NCI-H1048 (cell line): ENCODE data around the gene TIMP2.
"Not testable (repeated sequence)": the region's sequence is repeated elsewhere in the genome, so short reads cannot be mapped to it uniquely, and the experiment has no call there.

Experiments used
- DNase-seq: peaks from one replicate; lab custom pipeline; 2025; lab: John Stamatoyannopoulos, UW

TIMP2 gene

DNA sequence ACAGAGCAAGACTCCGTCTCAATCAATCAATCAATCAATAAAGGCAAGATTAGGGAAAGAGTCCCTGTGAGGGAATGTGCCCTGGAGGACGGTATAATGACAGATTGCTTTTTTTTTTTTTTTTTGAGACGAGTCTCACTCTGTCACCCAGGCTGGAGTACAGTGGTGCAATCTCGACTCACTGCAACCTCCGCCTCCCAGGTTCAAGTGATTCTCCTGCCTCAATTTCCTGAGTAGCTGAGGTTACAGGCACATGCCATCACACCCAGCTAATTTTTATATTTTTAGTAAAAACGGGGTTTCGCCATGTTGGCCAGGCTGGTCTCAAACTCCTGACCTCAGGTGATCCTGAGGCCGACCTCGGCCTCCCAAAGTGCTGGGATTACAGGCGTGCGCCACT lies 35.1 kb downstream of the TIMP2 start:
- not testable (repeated sequence) for DNase-seq

GRCh38 chr17:78889531-78889930 lies 35.7 kb downstream of the TIMP2 start:
- no peak for DNase-seq

DNA sequence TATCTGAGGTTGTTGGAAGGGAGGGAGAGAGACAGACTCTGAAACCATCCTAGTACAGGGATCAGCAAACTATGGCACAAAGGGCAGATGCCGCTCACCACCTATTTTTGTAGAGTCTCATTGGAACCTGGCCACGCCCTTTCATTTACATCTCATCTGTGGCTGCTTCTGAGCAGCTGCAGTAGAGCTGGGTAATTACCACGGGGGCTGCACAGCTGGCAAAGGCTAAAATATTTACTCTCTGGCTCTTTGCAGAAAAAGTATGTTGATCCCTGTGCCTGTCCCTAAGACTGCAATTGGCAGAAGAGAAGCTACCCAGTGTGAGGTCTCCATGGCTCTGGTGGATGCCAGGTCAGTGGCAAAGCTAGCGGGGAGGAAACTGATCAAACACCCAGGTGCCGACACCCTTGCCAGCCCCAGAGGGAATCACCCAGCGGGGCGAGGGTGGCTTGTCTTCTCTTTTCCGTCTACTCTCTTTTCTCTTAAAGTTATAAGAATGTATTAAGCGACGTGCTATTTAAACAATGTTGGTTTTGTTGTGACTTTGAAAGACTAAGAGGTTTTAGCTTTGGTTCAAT lies 36.2 kb downstream of the TIMP2 start:
- DNase-seq = no peak

DNA sequence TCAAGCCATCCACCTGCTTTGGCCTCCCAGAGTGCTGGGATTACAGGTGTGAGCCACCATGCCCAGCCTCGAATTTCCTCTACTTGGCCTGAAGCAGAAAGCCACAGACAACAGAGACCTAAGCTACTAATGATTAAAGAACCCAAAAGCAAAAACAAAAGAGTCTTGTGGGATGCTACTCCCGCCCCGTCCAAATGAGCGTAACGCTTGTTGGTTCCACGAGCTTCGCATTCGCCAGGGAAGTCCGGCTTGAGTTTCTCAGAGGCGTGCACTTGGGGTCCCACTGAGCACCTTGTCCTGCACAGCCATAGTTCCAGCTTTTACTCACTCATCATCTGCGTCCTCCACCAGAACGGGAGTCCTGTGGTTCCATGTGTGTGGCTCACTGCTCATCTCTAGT lies 38.2 kb downstream of the TIMP2 start:
- no peak for DNase-seq

GRCh38 chr17:78885956-78886355 lies 39.2 kb downstream of the TIMP2 start:
- no peak for DNase-seq

- no peak for DNase-seq
Measured at GRCh38 chr17:78884876-78885667, 40.1 kb downstream of the TIMP2 start.

DNA sequence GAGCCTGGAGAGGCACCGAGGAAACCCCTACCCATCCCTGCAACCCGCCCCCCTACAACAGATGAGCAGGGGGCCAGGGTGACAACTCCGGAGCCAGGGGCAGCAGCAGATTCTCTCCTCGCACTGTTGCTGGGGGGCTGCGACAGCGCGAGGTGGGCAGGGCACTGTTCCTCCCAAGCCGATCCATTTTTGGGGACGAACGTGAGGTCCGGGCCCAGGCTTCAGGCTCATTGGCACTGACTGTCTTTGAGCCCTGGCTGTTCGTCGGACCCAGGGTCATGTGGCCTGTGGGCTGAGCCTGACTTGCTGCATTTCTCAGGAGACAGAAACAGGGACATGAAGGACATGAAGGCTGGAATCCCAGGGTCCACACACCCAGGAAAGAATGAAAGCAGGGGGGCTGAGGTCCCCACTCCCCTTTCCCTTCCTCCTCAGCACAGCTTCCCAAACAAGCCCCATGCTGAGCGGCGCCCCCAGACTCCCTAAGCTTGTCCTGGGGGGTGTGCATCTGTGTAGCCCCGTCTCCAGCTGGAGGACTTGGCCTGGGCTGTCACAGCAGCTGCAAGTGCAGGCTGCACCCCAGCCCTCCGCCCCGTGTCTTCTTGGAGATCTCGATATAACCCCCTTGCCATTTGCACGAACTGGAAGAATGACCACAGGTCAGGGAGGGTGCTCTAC lies 40.9 kb downstream of the TIMP2 start:
- no peak for DNase-seq

DNA sequence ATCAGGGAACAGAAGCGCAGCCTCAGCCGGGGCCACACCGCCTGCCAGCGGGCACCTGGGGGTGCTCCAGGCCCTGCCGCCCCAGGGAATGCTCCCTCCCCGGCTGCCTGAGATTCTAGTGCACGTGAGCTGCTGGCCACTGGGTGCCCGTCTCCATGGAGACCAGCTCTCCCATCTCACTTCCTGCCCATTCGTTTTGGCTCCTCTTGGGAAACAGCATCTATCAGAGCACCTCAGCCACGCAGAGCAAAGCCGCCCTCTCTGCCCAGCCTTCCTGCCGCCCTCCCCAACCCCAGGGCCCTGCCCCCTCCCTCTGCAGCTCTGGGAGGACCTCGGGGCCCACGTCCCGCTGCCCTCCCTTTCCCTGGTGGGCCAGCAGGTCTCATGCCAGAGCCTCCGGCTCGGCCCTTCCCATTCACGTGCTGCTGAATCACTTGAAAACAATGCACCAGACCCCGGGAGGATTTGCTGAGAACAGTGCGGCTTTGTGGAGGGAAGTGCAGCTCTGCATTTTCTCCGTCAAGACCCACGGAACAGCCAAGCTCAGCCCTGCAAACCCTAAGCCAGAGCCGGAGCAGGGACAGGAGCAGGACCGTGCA lies 41.6 kb downstream of the TIMP2 start:
- DNase-seq = peak; percentile 10

DNA sequence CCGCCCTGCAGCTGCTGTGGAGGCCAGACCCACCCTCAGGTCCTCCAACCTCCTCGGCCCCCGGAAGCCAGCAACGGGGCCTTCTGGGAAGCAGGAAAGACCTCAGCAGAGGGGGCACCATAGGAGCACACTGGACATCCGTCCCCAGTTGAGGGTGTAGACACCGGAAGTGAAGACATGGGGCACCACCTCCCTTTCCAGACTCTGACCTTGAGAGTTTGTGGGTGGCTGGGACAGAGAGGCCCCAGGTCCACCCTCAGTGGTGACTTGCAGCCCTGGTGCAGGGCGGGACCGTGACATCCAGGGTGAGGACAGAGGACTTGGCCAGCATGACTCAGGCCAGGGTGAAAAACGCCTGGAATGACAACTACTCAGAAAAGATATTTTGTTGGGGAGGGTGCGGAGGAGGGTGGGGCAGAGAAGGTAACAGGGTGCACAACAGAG lies 42.1 kb downstream of the TIMP2 start:
- DNase-seq = no peak

DNA sequence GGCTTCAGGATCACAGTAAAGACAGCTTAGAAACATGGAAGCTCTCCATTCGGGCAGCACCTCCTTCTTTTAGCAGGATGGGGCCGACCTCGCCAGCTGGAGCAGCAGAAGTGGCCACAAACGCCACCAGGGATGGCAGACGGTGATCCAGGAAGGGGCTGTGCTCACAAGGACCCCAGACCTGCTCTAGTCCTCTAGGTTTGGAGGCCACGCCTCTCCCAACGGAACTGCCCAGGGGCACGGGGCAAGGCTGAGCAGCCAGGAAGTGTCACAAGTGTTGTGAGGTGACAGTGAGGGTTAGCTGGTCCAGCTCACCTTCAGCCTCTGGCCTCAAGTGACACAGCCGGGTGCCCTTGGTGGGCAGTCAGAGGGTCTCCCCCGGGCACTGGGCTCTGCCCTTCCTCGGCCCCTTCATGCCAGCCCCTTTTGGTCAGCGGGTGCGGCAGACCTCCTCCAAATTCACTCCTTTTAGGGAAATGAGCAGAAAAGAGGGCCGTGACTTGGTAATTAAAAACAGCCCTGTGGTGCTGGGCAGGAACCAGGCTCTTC lies 42.6 kb downstream of the TIMP2 start:
- no peak for DNase-seq

GRCh38 chr17:78879635-78880186 lies 45.5 kb downstream of the TIMP2 start:
- DNase-seq = no peak

DNA sequence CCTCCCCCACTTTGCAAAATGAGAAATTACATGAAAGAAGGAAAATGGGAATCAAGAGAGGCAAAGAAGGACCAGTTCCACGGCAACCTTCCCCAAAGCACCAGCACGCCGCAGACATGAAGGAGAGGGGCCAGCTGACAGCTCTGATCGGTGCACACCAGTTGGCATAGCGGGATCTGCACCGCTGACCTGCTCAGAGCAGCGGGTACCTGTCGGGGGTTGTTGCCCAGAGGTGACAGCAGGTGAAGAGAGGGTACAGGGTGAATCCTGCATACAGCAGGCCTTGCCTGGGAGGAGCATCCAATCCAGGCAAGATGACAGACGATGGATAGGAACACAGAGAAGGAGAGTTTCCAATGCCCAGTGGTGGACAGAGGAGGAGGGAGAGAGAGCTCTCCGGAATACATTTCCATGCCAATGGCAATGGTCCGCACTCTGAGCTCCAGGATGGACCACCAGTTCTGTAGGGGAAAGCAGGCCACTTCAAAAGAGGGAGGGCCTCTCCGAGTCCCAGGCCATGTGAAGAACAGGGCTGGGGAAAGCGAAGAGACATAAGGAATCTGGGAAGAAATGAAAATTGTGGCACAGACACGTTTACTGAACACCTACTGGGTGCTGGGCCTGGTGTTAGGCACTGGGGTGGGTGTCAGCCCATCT lies 46.2 kb downstream of the TIMP2 start:
- no peak for DNase-seq

DNA sequence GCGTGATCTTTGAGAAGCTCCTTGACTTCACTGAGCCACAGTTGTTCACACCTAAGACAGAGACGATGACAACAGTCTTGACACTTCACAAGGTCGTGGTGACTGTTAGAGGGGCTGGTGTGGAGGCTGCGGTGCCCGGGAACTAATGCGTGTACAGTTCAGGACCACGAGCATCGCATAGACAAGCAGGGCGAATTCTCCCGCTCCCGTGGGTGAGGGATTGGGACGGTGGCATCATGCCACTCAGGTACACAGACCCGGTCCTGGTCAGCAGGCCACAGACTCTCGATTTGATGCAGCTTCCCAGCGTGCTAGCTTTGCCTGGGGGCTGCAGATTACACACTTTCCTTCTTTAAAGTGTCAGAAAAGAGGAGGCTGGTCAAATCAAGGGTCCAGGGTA lies 46.9 kb downstream of the TIMP2 start:
- no peak for DNase-seq

DNA sequence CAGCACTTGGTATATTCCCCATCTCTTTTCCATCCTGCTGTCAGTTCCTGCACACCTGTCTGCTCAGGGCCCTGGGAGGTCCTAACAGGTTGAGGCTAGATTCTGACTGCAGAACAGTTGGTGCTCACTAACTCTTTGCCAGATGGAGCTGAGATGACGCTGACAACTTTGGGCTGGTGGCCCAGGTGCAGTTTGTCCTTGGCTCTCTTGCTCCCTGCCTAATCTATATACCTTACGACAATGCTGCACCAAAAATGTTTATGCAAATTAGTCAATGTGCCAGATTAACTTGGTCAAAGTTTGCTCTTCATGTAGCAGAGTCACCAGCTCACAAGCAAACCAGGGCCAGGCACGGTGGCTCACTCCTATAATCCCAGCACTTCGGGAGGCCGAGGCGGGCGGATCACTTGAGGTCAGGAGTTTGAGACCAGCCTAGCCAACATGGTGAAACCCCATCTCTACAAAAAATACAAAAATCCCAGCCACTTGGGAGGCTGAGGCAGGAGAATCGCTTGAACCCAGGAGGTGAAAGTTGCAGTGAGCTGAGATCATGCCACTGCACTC lies 48.2 kb downstream of the TIMP2 start:
- not testable (repeated sequence) for DNase-seq

DNA sequence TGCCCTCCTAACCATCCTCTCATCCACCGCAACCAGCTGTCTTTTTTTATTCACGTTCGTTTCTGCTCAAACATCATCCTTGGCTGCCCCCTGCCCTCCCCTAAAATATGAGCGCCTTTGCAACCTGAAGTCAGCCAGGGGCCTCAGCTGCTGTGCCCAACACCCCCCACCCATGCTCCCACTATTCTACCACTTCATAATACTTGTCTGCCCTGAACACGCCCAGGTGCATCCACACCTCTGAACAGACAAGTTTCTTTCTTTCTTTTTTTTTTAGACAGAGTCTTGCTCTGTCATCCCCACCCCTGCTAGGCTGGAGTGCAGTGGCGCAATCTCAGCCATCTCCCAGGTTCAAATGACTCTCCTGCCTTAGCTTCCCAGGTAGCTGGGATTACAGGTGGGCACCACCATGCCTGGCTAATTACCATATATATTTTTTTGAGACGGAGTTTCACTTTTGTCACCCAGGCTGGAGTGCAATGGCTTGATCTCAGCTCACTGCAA lies 49.0 kb downstream of the TIMP2 start:
- no peak for DNase-seq

DNA sequence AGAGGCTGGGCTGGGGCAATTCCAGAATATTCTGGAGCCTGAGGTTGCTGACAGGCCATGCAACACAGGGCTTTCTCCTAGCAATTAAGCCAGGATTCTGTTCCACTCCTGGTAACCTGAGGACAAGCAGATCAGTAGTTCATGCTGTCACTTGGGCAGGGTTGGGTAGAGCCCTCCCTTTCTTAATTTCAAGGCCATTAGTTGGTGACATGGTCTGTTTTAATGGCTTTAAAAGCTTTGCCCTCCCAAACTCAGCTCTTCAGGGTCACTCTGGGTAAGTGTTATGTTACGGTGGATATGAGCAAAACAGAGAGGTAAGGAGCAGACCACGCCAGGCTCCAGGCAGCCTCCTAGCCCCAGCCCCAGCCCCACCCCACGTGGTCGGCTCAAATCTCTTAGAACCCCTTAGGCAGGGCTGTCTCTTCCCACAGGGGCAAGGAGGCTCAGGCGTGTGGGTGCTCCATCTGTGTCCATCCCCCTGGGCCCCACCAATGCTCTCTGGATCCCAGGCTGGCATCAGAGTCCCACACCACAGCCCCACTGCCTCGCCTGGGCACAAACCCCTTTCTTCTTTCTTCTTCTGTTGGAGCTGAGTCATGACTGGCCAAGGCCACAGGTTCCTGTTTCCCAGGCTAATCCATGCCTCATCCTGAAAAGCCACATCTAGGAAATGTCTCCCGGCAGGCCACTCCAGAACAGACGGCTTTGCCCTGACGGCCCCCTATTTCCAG lies 49.7 kb downstream of the TIMP2 start:
- DNase-seq = no peak

- DNase-seq = no peak
Measured at GRCh38 chr17:78873519-78874340, 51.5 kb downstream of the TIMP2 start.

GRCh38 chr17:78872486-78872885 lies 52.7 kb downstream of the TIMP2 start:
- no peak for DNase-seq

DNA sequence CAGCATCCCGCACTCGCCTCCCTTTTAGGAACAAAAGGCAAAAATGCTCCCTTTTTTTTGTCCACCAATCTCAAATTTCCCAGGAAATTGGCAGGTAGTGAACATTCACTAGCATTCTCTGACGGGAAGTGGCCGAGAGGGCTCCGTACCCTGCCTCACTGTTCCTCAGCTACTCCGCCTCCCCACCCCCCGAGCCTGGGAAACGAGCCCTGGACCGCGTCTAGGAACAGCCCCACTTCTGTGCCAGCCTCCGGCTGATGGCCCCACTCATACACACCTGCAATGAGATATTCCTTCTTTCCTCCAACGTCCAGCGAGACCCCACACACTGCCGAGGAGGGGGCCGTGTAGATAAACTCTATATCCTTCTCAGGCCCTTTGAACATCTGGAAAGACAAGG lies 54.6 kb downstream of the TIMP2 start:
- no peak for DNase-seq

- no peak for DNase-seq
Measured at GRCh38 chr17:78868391-78868790, 56.8 kb downstream of the TIMP2 start.
